Keratinocyte (primary cell): Measurements from ENCODE around the gene C1S. TPM values are rescaled to one million over a fixed set of nuclear protein-coding genes. Genes with fewer than 3 reads are reported as not detected.

Source experiments
- DNase-seq: peaks from one replicate; pipeline ENCODE4 v3.0.0-alpha.2; 2011; ENCODE audit warnings: low read depth, missing footprints, low spot score
- FAIRE-seq: peaks from 2 replicates; lab custom pipeline; 2011; peaks lifted over from hg19 to GRCh38; lab: Jason Lieb, UNC
- H2AFZ ChIP-seq: 2 replicates; pipeline ENCODE4 v1.6.0; 2012; ENCODE audit warnings: low read length, control low read depth, inconsistent platforms; ENCODE audit not compliant: control insufficient read depth
- H3K27ac ChIP-seq: 2 replicates; pipeline ENCODE4 v1.5.1; 2011; ENCODE audit warnings: low read length; ENCODE audit not compliant: control insufficient read depth, insufficient read depth
- H3K27me3 ChIP-seq: 3 replicates; pipeline ENCODE4 v1.6.0; 2011; ENCODE audit warnings: low read length; ENCODE audit not compliant: control insufficient read depth, insufficient read depth; ENCODE audit errors: extremely low read depth
- H3K36me3 ChIP-seq, 2 experiments: 2 replicates in 1 of 2; 3 replicates in 1 of 2; pipeline ENCODE4 v1.5.1; 2011; ENCODE audit warnings: low read length in 2 of 2, mild to moderate bottlenecking in 1 of 2; ENCODE audit not compliant: control insufficient read depth in 2 of 2, insufficient read depth in 2 of 2; ENCODE audit errors: extremely low read depth in 1 of 2
- H3K4me1 ChIP-seq: 3 replicates; pipeline ENCODE4 v1.5.1; 2011; ENCODE audit warnings: low read length; ENCODE audit not compliant: control insufficient read depth, insufficient read depth; ENCODE audit errors: extremely low read depth
- H3K4me2 ChIP-seq: 3 replicates; pipeline ENCODE4 v1.6.0; 2011; ENCODE audit warnings: low read depth, low read length; ENCODE audit not compliant: control insufficient read depth, insufficient read depth; ENCODE audit errors: extremely low read depth
- H3K4me3 ChIP-seq, 3 experiments: fragments of 200-600 bp in 1 of 3; sonication (generic) in 1 of 3; 2 replicates in 2 of 3; 3 replicates in 1 of 3; pipeline ENCODE4 v1.5.1; 2011 to 2016; ENCODE audit warnings: low read length in 3 of 3, mild to moderate bottlenecking in 3 of 3, control low read depth in 2 of 3, inconsistent platforms in 1 of 3, low read depth in 1 of 3, mixed read lengths in 1 of 3, mixed run types in 1 of 3, moderate library complexity in 1 of 3; ENCODE audit not compliant: control insufficient read depth in 2 of 3, insufficient read depth in 2 of 3; ENCODE audit errors: extremely low read depth in 1 of 3
- H3K79me2 ChIP-seq: 2 replicates; pipeline ENCODE4 v1.6.0; 2012; ENCODE audit warnings: low read length; ENCODE audit not compliant: control insufficient read depth, insufficient read depth
- H3K9ac ChIP-seq: 3 replicates; pipeline ENCODE4 v1.6.0; 2011; ENCODE audit warnings: low read length; ENCODE audit not compliant: control insufficient read depth, insufficient read depth; ENCODE audit errors: extremely low read depth
- H3K9me1 ChIP-seq: 3 replicates; pipeline ENCODE4 v1.6.0; 2011; ENCODE audit warnings: low read length; ENCODE audit not compliant: control insufficient read depth, insufficient read depth; ENCODE audit errors: extremely low read depth
- H3K9me3 ChIP-seq: 2 replicates; pipeline ENCODE4 v1.5.1; 2012; ENCODE audit warnings: low read depth, low read length; ENCODE audit not compliant: control insufficient read depth
- H4K20me1 ChIP-seq: 3 replicates; pipeline ENCODE4 v1.6.0; 2011; ENCODE audit warnings: low read length; ENCODE audit not compliant: control insufficient read depth, insufficient read depth; ENCODE audit errors: extremely low read depth
- EZH2 ChIP-seq: IDR thresholded peaks from one replicate; pipeline ENCODE4 v1.6.1; 2012; ENCODE audit warnings: inconsistent platforms, mild to moderate bottlenecking, low read length, moderate library complexity
- dilution Hi-C: fragments of 300-500 bp; cut with MboI; formaldehyde crosslinking; loops from one replicate; pipeline ENCODE4 v1.7.0; 2020; ENCODE audit warnings: low sequenced_read_pairs; ENCODE audit not compliant: extremely low pct_ligation_motif_present
- polyA plus RNA-seq, 5 experiments: library from polyadenylated mRNA; depleted of rRNA in 3 of 5; stranded (reverse) in 3 of 5; stranded (forward) in 1 of 5; unstranded in 1 of 5; fragments of >200 nt; gene quantifications; 1 replicate in 1 of 5; 2 replicates in 3 of 5; 3 replicates in 1 of 5; pipeline versions ENCODE4 v1.2.1 to v1.2.3, GENCODE V29; 2011 to 2012; ENCODE audit warnings: missing spikeins in 2 of 5, low read depth in 1 of 5, low replicate concordance in 1 of 5
- TF ChIP-seq, protein P1 (sequence below), 3 experiments: IDR thresholded peaks in 1 of 3; conservative IDR thresholded peaks in 1 of 3; optimal IDR thresholded peaks in 1 of 3; 2 replicates in 2 of 3; 3 replicates in 1 of 3; pipeline versions ENCODE3 to v1.5.1; 2011; ENCODE audit warnings: low read length in 3 of 3, mild to moderate bottlenecking in 3 of 3, moderate library complexity in 2 of 3, control low read depth in 1 of 3, inconsistent platforms in 1 of 3; ENCODE audit not compliant: insufficient read depth in 2 of 3; ENCODE audit errors: extremely low read depth in 1 of 3

The C1S gene
- polyA plus RNA-seq, 1 donor (not counting 4 experiments of a cell fraction or from before 2014, with no cell fraction given), result 2.6 TPM

DNA sequence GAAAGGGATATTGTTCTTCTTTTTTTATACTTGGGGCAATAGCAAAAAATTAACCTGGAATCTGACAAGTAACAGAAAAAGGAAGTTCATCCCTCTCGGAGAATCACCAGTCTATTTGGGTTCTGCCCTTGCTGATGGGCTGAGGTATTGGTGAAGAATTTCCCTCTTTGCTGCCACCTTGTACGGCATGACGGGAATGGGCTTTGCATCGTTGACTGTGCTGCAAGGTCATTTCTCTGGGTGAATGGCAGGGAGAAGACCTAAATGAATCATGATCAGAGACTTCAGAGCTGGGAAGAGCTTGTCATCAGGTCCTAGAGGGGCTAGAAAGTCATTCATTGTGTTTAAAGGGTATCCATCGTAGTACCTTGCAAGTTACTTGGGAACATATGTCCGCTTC lies 12.0 kb downstream of the C1S start:
- Histone ChIP-seq H3K4me2 (no peak overlapping the region), H4K20me1 (no peaks in the 10 kb centered on the region), H3K4me1 (peaks cover 13% of the 10 kb centered on the region), H3K9ac (no peak overlapping the region), H3K79me2 (no peaks in the 10 kb centered on the region), H2AFZ (no peak overlapping the region), H3K4me3 (no peak overlapping the region), H3K27me3 (no peaks in the 10 kb centered on the region), H3K9me3 (no peaks in the 10 kb centered on the region), H3K9me1 (peaks cover 2% of the 10 kb centered on the region), H3K36me3 (no peaks in the 10 kb centered on the region), H3K27ac (no peak overlapping the region)
- no peak for TF ChIP-seq EZH2
- TF ChIP-seq, protein P1, sequence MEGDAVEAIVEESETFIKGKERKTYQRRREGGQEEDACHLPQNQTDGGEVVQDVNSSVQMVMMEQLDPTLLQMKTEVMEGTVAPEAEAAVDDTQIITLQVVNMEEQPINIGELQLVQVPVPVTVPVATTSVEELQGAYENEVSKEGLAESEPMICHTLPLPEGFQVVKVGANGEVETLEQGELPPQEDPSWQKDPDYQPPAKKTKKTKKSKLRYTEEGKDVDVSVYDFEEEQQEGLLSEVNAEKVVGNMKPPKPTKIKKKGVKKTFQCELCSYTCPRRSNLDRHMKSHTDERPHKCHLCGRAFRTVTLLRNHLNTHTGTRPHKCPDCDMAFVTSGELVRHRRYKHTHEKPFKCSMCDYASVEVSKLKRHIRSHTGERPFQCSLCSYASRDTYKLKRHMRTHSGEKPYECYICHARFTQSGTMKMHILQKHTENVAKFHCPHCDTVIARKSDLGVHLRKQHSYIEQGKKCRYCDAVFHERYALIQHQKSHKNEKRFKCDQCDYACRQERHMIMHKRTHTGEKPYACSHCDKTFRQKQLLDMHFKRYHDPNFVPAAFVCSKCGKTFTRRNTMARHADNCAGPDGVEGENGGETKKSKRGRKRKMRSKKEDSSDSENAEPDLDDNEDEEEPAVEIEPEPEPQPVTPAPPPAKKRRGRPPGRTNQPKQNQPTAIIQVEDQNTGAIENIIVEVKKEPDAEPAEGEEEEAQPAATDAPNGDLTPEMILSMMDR (optimal IDR thresholded peaks at IDR 0.05 in 1 of 3, IDR thresholded peaks at IDR 0.05 in 1 of 3, conservative IDR thresholded peaks at IDR 0.05 in 1 of 3; ENCODE audit: extremely low read depth in 1 of 3, insufficient read depth in 2 of 3, low read length in 3 of 3), result no peak
- dilution Hi-C loops, result no loop called here
- DNase-seq (no peak), FAIRE-seq (no peak)

DNA sequence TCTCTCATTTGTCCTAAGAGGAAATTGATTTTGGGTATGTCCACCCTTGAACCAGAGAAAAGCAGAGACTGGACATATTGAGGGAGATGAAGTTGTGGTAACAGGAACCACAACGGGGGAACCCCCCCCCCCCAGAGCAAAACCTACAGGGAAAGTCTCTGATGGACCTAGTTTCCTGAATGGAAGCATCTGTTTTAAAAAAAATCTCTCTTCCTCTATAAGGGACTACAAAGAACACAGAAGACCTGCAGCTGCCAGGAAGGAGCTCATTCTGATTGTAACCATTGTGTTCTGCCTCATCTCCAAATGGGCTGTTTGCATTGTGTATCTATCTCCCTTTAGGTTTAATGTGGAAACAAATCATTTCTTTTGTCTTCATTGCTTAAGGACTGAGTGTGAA lies 13.4 kb downstream of the C1S start:
- Histone ChIP-seq H3K4me3 (no peak overlapping the region), H3K9me3 (no peaks in the 10 kb centered on the region), H3K36me3 (no peaks in the 10 kb centered on the region), H3K9ac (no peak overlapping the region), H3K79me2 (no peaks in the 10 kb centered on the region), H3K27ac (no peak overlapping the region), H3K4me1 (peaks cover 8% of the 10 kb centered on the region), H2AFZ (no peak overlapping the region), H4K20me1 (no peaks in the 10 kb centered on the region), H3K9me1 (peaks cover under 1% of the 10 kb centered on the region), H3K4me2 (no peak overlapping the region), H3K27me3 (no peaks in the 10 kb centered on the region)
- dilution Hi-C loops, result no loop called here
- no peak for FAIRE-seq
- TF ChIP-seq, protein P1 (optimal IDR thresholded peaks at IDR 0.05 in 1 of 3, IDR thresholded peaks at IDR 0.05 in 1 of 3, conservative IDR thresholded peaks at IDR 0.05 in 1 of 3; ENCODE audit: extremely low read depth in 1 of 3, insufficient read depth in 2 of 3, low read length in 3 of 3), result no peak
- TF ChIP-seq EZH2, result no peak
- DNase-seq, result no peak
